8988T (cell line): ENCODE measurements around the gene PMCH.
"Not testable (repeated sequence)": the region's sequence is repeated elsewhere in the genome, so short reads cannot be mapped to it uniquely, and the experiment has no call there.

Experiments used
- DNase-seq: peaks from one replicate; pipeline ENCODE4 v3.0.0; 2011

Gene PMCH, protein sequence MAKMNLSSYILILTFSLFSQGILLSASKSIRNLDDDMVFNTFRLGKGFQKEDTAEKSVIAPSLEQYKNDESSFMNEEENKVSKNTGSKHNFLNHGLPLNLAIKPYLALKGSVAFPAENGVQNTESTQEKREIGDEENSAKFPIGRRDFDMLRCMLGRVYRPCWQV

DNA sequence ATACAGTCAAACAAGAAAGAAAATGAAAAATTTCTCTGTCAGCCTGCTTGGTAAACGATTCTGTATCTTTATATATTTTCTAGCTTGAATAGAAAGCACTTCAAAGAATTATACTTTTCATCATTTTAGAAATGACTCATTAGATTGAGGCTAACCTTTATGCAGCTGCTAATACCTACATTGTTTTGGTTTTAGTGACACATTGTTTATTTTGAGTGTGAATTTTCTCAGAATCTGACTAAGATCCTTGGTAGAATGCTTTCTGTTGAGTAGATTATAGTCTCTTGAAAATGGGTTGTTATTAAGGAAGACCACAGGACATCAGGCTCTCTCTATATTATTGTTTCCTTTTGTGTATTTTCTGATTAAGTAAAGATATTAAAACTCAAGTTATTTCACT lies at the start of gene PMCH:
PMCH (minus strand) TSS at position 45 of the 400 bp plus-strand sequence. CDS start 63 bp downstream, outside the sequence.
- DNase-seq: no peak

DNA sequence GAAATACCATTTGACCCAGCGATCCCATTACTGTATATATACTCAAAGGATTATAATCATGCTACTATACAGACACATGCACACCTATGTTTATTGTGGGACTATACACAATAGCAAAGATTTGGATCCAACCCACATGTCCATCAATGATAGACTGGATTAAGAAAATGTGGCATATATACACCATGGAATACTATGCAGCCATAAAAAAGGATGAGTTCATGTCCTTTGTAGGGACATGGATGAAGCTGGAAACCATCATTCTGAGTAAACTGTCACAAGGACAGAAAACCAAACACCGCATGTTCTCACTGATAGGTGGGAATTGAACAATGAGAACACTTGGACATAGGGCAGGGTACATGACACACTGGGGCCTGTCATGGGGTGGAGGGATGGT lies 43.2 kb upstream of the PMCH start:
- not testable (repeated sequence) for DNase-seq

DNA sequence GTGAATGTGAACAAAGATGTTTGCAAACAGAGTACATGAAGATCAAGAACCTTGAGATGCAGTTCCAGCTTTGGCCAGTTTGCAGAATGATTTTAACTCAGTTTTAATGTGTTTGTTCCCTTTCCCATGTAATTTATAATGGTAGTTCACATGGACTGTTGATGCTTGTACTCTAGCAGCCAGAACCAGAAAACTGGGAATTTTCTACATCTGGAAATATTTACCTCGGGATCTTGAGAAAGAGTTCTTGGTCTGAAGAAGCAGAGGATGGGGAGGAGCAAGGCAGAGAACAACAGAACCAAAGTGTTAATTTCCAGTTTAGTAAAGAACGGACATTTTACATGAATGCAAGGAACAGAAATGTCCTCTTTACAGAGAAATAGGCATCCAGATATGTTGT lies 37.0 kb upstream of the PMCH start:
- DNase-seq: no peak

DNA sequence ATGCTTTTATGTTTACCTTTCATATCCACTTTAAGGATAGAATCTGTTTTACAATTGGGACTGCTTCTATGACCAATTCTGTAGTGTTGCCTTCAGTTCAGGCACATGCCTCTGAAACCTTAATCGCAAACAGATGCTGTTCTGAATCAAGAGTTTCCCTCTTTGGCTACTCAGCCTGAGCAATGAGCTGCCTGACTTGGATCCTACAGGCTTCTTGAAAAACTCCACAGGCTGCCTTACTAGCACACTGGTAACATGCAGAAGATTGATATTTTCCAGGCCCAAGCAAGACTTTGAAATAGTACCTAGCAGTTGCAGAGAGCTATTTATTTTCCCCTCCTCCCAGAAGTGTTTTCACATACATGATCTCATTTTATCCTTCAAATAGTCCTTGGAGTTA lies 34.8 kb upstream of the PMCH start:
- no peak for DNase-seq

DNA sequence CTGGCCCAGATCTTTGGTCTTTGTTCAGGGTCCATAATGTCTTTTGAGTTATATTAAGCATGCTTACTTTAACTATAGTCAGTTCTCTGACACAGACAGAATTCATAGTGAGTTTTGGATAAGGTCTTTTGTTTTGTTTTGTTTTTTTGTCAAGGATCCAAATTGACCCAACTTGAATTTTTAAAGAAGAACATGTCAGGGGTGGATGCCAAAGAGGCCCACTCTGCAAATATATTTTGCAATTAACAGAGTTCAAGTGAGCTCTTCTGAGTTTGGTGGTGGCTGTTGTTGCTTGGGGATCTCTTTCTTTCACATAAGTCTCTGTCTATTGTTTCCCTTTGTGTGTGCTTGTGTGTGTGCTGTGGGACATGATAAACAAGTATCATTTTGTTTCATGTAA lies 34.4 kb upstream of the PMCH start:
- DNase-seq: no peak

DNA sequence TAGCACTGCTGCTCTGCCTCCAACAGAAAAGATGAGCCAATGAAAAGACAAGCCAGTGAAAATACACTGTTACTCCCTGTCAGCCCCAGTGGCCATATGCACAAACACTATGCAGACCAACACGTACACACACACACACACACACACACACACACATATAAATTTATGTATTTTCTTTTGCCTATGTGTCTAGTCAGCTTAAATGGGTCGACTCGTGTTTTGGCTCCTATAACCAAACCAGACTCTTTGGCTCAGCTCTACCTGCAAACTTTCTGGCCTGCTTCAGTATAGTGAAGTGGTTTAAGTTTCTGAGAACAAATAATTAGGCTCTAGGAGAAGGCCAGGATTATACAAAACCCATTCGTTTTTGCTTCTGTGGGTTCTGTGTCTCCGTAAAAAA lies 30.3 kb upstream of the PMCH start:
- DNase-seq: no peak

DNA sequence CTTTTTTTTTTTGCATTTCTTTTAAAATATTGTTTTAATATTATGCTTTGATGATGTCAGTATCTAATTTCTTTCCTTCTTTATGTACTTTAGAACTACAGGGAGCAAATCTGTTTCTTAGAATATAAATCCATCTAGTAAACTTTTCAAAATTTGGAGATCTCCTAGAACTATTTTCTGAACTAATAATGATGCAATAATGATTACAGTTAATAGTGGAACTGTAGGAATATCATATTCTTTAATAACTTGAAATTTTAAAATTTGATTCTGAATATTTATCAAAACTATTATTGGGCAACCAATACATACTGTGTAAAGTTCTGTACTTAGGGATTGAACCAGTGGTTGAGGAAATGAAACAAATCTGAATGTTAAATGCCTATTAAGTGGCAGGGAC lies 23.1 kb upstream of the PMCH start:
- no peak for DNase-seq

DNA sequence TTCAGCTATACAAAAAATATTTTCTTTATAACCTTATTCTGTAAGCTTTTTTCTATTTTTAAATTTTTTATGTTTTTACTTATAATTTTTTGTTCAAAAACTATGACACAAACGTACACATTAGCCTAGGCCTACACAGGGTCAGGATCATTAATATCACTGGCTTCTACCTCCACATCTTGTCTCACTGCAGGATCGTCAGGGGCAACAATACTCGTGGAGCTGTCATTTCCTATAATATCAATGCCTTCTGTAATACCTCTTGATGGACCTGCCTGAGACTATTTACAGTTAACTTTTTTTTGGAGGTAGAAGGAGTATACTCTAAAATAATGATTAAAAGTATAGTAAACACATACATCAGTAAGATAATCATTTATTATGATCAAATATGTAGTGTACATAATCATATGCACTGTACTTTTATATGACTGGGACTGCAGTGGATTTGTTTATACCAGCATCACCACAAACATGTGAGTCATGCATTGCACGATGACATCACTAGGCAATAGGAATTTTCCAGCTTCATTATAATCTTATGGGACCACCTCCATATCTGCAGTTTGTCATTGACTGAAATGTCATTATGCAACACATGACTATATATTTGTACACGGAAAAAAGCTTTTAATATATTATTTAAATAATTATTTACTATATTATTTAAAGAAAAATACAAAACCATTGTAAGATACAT lies 18.5 kb upstream of the PMCH start:
- no peak for DNase-seq

DNA sequence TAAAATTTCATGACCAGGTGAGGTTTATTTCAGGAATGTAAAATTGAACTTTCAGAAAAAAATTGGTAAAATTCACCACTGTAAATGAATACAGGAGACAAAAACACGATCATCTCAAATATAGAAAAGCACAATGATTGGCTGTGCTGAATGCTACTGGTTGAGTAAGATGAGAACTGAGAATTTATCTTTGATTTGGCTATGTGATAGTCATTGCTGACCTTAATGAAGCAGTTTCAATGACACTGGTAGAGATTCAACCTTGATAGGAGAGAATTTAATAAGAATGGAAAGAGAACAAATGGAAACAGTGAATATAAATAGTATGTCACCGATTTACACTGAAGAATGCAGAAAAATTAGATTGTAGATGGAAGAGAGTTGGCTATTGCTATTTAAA lies 6.4 kb upstream of the PMCH start:
- no peak for DNase-seq

DNA sequence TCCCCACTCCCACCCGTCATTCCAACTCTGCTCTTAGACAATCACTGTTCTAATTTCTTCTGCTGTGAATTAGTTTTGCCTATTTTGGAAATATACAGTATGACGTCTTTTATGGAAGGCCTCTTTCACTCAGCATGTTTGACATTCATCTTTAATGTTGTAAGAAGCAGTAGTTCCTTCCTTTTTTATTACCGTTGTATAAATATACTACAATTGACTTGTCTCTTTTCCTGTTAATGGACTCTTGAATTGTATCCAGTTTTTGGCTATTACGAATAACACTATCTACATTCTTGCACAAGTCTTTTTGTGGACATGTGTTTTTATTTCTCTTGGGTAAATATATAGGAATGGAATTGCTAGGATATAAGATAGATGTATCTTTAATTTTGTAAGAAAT lies 4.9 kb upstream of the PMCH start:
- no peak for DNase-seq

DNA sequence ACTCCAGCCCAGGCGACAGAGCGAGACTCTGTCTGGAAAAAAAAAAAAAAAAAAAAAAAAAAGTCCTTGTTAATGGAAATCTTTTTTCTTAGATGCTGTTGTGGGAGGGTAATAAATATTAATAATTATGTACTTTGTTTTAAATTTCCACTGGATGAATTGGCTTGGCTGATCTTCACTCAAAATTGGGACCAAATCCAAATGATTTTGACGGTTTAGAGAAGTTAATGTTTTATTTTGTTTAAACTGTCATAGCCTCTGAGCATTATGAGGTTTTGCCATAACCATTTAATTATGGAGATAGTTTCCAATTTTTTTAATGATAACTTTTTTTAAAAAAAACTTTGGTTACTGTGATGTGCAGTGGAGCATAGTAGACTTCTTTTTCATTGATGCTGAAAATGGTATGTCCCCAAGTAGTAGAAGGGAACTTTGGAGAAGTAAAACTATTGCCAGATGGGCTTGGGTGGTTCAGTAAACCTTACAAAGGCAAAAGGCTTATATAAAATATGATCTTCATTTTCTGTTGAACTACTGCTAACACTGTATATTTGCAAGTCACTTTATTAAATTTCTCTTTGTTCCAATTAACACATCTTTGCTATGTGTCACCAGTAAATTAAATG lies 3.9 kb upstream of the PMCH start:
- no peak for DNase-seq

DNA sequence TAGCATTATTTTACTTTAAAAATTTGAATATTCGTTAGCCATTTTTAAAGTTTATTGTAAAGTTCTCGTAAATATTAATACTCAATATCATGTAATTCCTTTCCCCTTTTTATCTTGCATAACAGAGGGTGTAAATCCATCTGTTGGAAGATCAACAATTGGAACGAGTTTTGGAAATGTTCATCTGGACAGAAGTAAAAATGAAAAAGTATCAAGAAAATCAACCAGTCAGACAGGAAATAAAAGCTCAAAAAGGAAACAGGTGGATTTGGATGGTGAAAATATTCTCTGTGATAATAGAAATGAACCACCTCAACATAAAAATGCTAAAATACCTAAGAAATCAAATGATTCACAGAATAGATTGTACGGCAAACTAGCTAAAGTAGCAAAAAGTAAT lies 1.8 kb downstream of the PMCH start:
- DNase-seq: no peak

DNA sequence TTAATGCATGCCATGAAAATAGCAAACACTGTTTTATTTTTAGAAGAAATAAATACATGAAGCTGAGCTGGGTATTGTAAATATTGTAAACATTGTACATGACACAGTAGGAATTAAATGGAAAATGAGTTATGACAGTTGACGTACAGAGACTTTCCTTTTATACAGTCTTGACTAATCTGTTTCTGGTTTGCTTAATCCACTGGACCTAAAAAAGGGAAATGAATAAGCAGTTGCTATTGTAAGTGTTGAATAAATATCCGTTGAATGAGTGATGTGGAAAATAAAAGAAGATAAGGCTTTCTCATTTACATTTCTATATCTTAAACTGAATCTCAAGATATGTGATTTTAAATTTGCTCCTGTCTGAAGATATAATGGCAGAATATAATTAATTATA lies 15.0 kb downstream of the PMCH start:
- no peak for DNase-seq

DNA sequence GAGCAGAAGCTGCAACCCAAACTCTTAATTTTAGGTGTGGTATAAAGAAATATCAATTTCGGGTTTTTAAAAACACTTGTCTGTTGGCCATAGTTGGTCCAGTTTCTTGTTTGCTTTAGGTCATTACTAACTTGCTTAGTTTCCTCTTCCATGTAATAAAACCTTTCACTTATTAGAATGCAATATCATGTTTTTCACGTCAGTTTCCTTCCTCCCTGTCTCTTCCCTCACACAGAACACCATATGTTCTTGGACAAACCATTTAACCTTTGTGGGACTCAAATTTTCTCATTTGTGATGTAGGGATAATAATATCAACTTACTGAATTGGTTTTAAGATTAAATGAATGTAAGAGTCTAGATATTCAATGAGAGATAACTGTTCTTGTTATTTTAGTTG lies 22.9 kb downstream of the PMCH start:
- no peak for DNase-seq

DNA sequence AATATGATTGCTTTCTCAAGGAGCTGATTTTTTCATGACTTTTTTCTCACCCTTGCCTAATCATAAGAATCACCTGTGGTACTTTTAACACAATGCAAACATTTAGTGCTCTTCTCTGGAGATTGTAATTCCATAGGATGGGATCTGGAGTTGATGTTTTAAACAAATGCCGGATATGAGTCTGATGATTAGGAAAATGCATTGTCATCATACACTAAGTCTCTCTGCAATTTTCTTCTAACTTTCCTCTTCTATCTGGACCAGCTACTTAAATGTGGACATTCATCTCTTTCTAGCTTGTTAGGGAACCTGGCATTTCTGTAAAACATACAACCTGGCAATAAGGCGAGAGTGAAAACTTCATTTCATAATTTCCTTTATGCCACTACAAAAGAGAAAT lies 23.5 kb downstream of the PMCH start:
- no peak for DNase-seq

DNA sequence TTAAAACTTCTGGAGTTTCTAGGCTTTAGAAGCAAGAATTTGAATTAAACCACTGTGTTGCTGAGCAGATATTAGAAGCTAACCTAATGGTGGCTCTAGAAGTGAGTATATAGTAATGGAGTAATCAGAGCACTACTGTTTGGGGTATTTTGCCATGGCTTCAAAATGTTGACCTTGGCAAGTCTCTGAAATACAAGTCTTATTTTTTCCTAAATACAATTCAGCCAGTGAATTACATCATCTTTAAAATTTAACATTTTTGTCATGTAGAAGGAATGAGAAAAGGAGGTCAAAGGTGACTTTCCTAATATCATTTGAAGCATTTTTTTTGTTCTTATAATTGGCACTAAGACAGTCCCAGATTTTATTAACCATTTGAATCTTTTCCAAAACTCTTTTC lies 25.2 kb downstream of the PMCH start:
- DNase-seq: no peak

DNA sequence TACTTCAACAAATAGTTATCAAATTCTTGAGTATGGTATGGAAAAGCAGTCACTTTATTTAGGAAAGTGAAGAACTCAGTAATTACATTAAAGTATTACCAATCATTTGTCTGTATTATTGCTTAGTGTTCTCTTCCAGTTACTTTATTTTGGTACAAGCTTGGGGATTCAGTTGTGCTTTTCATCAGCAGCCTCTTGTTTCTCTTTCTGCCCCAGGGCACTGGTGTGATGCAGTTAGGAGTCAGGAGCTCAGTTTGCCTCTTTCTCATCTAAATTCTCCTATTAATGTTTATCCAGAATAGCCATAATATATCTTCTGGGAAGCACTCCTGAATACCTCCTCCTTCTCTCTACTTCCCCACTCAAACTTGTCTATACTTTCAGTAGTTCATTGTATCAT lies 25.7 kb downstream of the PMCH start:
- no peak for DNase-seq

DNA sequence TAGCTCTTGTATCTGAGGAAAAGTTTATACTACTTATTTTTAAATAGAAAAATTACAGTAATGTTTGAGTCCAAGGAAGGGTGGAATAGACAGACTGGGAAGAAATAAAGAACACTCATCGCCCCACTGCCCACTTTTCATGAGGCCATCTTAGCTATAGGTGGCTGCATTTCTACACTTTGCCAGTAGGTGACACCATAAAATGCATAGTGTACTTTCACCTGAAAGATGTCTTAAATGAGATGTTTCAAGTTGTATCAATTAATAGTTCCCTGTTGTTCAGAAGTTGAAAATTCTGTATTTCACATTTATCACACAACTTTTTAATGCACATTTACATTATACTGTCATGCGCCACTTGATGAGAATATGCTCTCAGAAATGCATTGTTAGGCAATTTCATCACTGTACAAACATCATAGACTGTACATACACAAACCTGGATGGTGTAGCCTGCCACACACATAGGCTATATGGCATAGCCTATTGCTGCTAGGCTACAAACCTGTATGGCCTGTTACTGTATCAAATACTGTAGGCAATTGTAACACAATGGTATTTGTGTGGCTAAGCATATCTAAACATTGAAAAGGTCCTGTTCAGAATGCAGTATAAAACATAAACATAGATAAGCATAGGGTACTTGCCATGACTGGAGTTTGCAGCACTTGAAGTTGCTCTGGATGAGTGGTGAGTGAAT lies 27.6 kb downstream of the PMCH start:
- DNase-seq: no peak

DNA sequence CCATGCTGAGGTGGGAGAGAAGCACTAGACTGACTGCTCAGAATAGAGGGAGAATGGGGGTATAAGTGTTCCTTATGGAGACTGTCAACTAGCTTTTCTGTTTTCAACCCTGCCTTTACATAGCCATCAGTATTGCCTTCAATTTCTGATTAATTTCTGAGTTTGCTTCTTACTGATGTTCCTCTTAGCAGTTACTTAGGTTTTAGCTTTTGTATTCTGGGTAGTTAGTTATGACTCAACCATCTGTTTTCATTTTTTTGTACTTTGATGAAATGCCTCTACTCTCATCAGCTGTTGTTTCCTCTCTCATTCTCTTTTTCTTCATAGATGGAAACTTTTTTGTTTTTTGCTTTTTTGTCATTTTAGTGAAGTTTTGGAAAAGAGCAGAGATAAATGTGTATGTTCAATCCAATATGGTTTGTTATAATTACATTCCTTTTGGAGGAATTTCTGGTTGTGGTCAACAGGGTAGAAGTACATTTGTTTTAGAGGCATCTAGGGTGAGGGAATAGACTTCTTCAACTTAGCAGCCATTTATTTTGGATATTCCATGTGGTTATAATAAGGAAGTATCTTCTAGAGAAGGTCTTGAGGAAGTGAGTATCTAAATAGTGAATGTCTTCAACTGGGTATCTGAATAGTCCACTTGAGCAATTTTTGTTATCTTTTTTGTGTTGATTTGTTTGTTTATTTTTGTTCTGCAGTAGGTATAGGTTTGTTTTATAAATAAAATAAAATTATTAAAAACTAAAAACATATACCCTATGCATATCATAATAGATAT lies 29.6 kb downstream of the PMCH start:
- DNase-seq: no peak

DNA sequence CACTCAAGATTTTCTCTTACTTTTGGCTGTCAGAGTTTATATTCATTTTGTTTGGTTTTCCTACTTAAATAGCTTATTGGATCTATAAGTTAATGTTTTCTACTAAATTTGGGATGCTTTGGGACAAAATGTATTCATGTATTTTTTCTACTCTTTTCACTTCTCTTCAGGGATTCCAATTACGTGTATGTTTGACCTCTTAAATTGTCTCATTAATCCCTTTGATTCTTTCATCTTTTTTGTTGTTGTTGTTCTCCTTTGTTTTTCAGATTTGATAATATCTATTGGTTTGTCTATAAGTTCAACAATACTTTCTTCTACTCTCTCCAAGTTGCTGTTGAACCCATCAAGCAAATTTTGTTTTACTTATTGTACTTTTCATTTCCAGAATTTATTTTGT lies 34.2 kb downstream of the PMCH start:
- DNase-seq: no peak

DNA sequence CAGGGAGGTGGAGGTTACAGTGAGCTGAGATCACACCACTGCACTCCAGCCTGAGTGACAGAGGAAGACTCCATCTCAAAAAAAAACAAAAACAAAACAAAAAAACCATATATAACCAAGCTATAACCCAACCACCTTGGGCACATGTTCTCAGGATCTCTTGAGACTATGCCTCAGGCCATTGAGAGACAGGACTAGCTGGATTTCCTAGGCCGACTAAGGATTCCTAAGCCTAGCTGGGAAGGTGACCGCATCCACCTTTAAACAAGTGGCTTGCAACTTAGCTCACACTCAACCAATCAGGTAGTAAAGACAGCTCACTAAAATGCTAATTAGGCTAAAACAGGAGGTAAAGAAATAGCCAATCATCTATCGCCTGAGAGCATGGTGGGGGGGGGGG lies 42.4 kb downstream of the PMCH start:
- not testable (repeated sequence) for DNase-seq

DNA sequence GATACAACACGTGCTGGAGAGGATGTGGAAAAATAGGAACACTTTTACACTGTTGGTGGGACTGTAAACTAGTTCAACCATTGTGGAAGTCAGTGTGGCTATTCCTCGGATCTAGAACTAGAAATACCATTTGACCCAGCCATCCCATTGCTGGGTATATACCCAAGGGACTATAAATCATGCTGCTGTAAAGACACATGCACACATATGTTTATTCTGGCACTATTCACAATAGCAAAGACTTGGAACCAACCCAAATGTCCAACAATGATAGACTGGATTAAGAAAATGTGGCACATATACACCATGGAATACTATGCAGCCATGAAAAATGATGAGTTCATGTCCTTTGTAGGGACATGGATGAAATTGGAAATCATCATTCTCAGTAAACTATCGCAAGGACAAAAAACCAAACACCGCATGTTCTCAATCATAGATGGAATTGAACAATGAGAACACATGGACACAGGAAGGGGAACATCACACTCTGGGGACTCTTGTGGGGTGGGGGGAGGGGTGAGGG lies 50.5 kb downstream of the PMCH start:
- DNase-seq: not testable (repeated sequence)
